ENCODE measurements around the gene UBE2G2. TPM values are rescaled to one million over a fixed set of nuclear protein-coding genes. Genes with fewer than 3 reads are reported as not detected.

UBE2G2 gene
- total RNA-seq, 6 experiments from 2014 or later, result 53.5 to 73.3 (median 61.0) TPM

- Mint-ChIP-seq H3K27ac (no peak overlapping the region), H3K36me3 (ENCODE audit: low read depth) (0 out of 2 replicates have a peak, but pooled peaks cover 5% of the 10 kb centered on the region), H3K9me3 (peaks cover 10% of the 10 kb centered on the region; the same call in 1 of the 2 replicates), H3K4me1 (ENCODE audit: low read depth) (peaks cover 8% of the 10 kb centered on the region; the same call in 1 of the 2 replicates), H3K4me3 (no peak overlapping the region), H3K27me3 (ENCODE audit: insufficient read depth) (peaks cover 40% of the 10 kb centered on the region)
- no peak for DNase-seq
- no peak for TF ChIP-seq CTCF (IDR thresholded peaks at IDR 0.05)
Measured at GRCh38 chr21:44751186-44751798, 50.3 kb downstream of the UBE2G2 start.

- H3K27me3 Mint-ChIP-seq (ENCODE audit: insufficient read depth), result peaks cover 36% of the 10 kb centered on the region
- 0 out of 2 replicates have a peak, but pooled peaks cover 5% of the 10 kb centered on the region for H3K36me3 Mint-ChIP-seq (ENCODE audit: low read depth)
- no peak overlapping the region for H3K27ac Mint-ChIP-seq
- peaks cover 10% of the 10 kb centered on the region; the same call in 1 of the 2 replicates for H3K9me3 Mint-ChIP-seq
- no peak for TF ChIP-seq CTCF (IDR thresholded peaks at IDR 0.05)
- DNase-seq, result no peak
- H3K4me1 Mint-ChIP-seq (ENCODE audit: low read depth), result peaks cover 8% of the 10 kb centered on the region; the same call in 1 of the 2 replicates
- no peak overlapping the region for H3K4me3 Mint-ChIP-seq
Measured at GRCh38 chr21:44750675-44751025, 51.0 kb downstream of the UBE2G2 start.

GRCh38 chr21:44749759-44750674 lies 51.6 kb downstream of the UBE2G2 start:
- no peak for TF ChIP-seq CTCF (IDR thresholded peaks at IDR 0.05)
- peaks cover 8% of the 10 kb centered on the region; the same call in 1 of the 2 replicates for H3K4me1 Mint-ChIP-seq (ENCODE audit: low read depth)
- peaks cover 40% of the 10 kb centered on the region for H3K27me3 Mint-ChIP-seq (ENCODE audit: insufficient read depth)
- DNase-seq, result no peak
- peaks cover 9% of the 10 kb centered on the region; the same call in 1 of the 2 replicates for H3K9me3 Mint-ChIP-seq
- no peak overlapping the region for H3K4me3 Mint-ChIP-seq
- H3K27ac Mint-ChIP-seq, result no peak overlapping the region
- H3K36me3 Mint-ChIP-seq (ENCODE audit: low read depth), result 0 out of 2 replicates have a peak, but pooled peaks cover 4% of the 10 kb centered on the region

GRCh38 chr21:44749116-44749758 lies 52.4 kb downstream of the UBE2G2 start:
- no peak for TF ChIP-seq CTCF (IDR thresholded peaks at IDR 0.05)
- Mint-ChIP-seq H3K27me3 (ENCODE audit: insufficient read depth) (peaks cover 40% of the 10 kb centered on the region), H3K4me1 (ENCODE audit: low read depth) (peaks cover 8% of the 10 kb centered on the region; the same call in 1 of the 2 replicates), H3K36me3 (ENCODE audit: low read depth) (no peaks in the 10 kb centered on the region), H3K9me3 (peaks cover 5% of the 10 kb centered on the region; the same call in 1 of the 2 replicates), H3K27ac (no peak overlapping the region), H3K4me3 (no peak overlapping the region)
- no peak for DNase-seq

GRCh38 chr21:44748621-44749020 lies 53.0 kb downstream of the UBE2G2 start:
- no peak overlapping the region for H3K27ac Mint-ChIP-seq
- DNase-seq, result no peak
- peaks cover under 1% of the 10 kb centered on the region; the same call in 1 of the 2 replicates for H3K9me3 Mint-ChIP-seq
- H3K4me1 Mint-ChIP-seq (ENCODE audit: low read depth), result peaks cover 8% of the 10 kb centered on the region; the same call in 1 of the 2 replicates
- no peaks in the 10 kb centered on the region for H3K36me3 Mint-ChIP-seq (ENCODE audit: low read depth)
- no peak overlapping the region for H3K4me3 Mint-ChIP-seq
- TF ChIP-seq CTCF (IDR thresholded peaks at IDR 0.05), result no peak
- peaks cover 36% of the 10 kb centered on the region for H3K27me3 Mint-ChIP-seq (ENCODE audit: insufficient read depth)

Measured in HFFc6 (cell line).